Common myeloid progenitor, CD34-positive (primary cell): Measurements from ENCODE around the gene PTPRN2.
A peak's percentile ranks its signal among the peaks of the same experiment; 100 is the strongest.

Experiments used
- CTCF ChIA-PET: fragments of 350-600 bp; sonication (Branson Sonifier 250); formaldehyde crosslinking; loops from one replicate; lab custom pipeline; 2021; ENCODE audit warnings: antibody characterized with exemption; lab: Charles Lee
- POLR2A ChIA-PET: fragments of 350-600 bp; sonication (Branson Sonifier 250); formaldehyde crosslinking; loops from one replicate; lab custom pipeline; 2021; ENCODE audit warnings: antibody characterized with exemption; lab: Charles Lee
- DNase-seq, 3 donors: peaks; one replicate each; pipeline versions ENCODE4 v3.0.0 to v3.0.0-alpha.2; 2013
- H3K27ac ChIP-seq, 2 experiments: 1 replicate in 1 of 2; 2 replicates in 1 of 2; pipeline ENCODE4 v1.7.0; 2013; ENCODE audit warnings: inconsistent platforms in 2 of 2, low read length in 2 of 2, mild to moderate bottlenecking in 2 of 2, low read depth in 1 of 2, moderate library complexity in 1 of 2; ENCODE audit not compliant: severe bottlenecking in 2 of 2, insufficient read depth in 1 of 2, poor library complexity in 1 of 2
- H3K27me3 ChIP-seq, 5 experiments: replicated peaks in 2 of 5; 1 replicate in 3 of 5; 2 replicates in 2 of 5; pipeline versions ENCODE4 v1.6.1 to v1.7.0; 2013; ENCODE audit warnings: low read length in 4 of 5, mild to moderate bottlenecking in 2 of 5, moderate library complexity in 2 of 5, inconsistent platforms in 1 of 5; ENCODE audit not compliant: insufficient read depth in 5 of 5, control insufficient read depth in 4 of 5
- H3K36me3 ChIP-seq, 4 experiments: 1 replicate in 2 of 4; 2 replicates in 2 of 4; pipeline versions ENCODE4 v1.6.1 to v1.7.0; 2013; ENCODE audit warnings: low read length in 3 of 4, control low read depth in 1 of 4, mild to moderate bottlenecking in 1 of 4; ENCODE audit not compliant: control insufficient read depth in 4 of 4, insufficient read depth in 4 of 4
- H3K4me1 ChIP-seq, 4 experiments: 1 replicate in 3 of 4; 2 replicates in 1 of 4; pipeline versions ENCODE4 v1.6.1 to v1.7.1; 2013; ENCODE audit warnings: low read length in 3 of 4, mild to moderate bottlenecking in 3 of 4, control low read depth in 1 of 4, inconsistent platforms in 1 of 4, moderate library complexity in 1 of 4; ENCODE audit not compliant: control insufficient read depth in 4 of 4, insufficient read depth in 4 of 4; ENCODE audit errors: control extremely low read depth in 1 of 4
- H3K4me3 ChIP-seq, 7 experiments: 1 replicate in 4 of 7; 2 replicates in 3 of 7; pipeline versions ENCODE4 v1.5.1 to v1.7.0; 2013; ENCODE audit warnings: mild to moderate bottlenecking in 7 of 7, low read length in 6 of 7, moderate library complexity in 6 of 7, inconsistent platforms in 2 of 7, low read depth in 2 of 7, control low read depth in 1 of 7; ENCODE audit not compliant: insufficient read depth in 4 of 7, control insufficient read depth in 1 of 7; ENCODE audit errors: extremely low read depth in 1 of 7
- H3K9me3 ChIP-seq, 5 experiments: 1 replicate in 4 of 5; 2 replicates in 1 of 5; pipeline versions ENCODE4 v1.6.1 to v1.7.1; 2013; ENCODE audit warnings: low read length in 4 of 5, mild to moderate bottlenecking in 2 of 5, inconsistent platforms in 1 of 5, low read depth in 1 of 5, moderate library complexity in 1 of 5; ENCODE audit not compliant: control insufficient read depth in 4 of 5, insufficient read depth in 2 of 5; ENCODE audit errors: control extremely low read depth in 1 of 5
- WGBS: methylation state at CpG from one replicate; pipeline ENCODE4 v1.1.5; 2013; ENCODE audit not compliant: insufficient coverage; 5-methylcytosine and 5-hydroxymethylcytosine counted together

Gene PTPRN2

GRCh38 chr7:158591944-158592343, 4.3 kb upstream of the PTPRN2 start:
- WGBS = 95% methylated on average over 15 of the region's 15 CpGs
- H3K36me3 ChIP-seq = no peaks in the 10 kb centered on the region
- CTCF ChIA-PET = no interaction called here
- no peak overlapping the region for H3K27ac ChIP-seq
- DNase-seq = no peak
- H3K9me3 ChIP-seq = peaks cover 2 to 19% (median 8%) of the 10 kb centered on the region in 5 experiments
- POLR2A ChIA-PET = no interaction called here
- H3K4me1 ChIP-seq = peaks cover 0 to 2% (median under 1%) of the 10 kb centered on the region in 4 experiments
- H3K27me3 ChIP-seq = peaks cover 0 to 39% (median 7%) of the 10 kb centered on the region in 5 experiments
- no peak overlapping the region for H3K4me3 ChIP-seq

DNA sequence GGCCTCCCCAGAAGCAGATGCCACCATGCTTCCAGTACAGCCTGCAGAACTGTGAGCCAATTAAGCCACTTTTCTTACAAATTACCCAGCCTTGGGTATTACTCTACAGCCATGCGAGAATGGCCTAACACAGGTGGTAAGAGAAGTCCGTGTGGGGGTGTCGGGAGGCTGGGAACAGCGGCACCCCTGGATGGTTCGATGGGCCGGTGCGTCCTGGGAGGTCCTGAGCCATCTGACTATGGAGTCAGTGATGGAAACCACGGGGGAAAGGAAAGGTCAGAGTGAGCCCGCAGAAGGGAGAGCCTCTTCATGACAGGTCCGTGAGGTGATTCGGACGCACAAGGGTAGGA, 2.5 kb upstream of the PTPRN2 start:
- H3K36me3 ChIP-seq = no peaks in the 10 kb centered on the region
- no peak overlapping the region for H3K4me3 ChIP-seq
- H3K9me3 ChIP-seq = peaks cover 2 to 19% (median 8%) of the 10 kb centered on the region in 5 experiments
- no peak overlapping the region for H3K27ac ChIP-seq
- POLR2A ChIA-PET = no interaction called here
- peaks cover 4 to 57% (median 15%) of the 10 kb centered on the region in 5 experiments for H3K27me3 ChIP-seq
- 90% methylated on average over 12 of the region's 12 CpGs for WGBS
- no peak for DNase-seq
- H3K4me1 ChIP-seq = peaks cover 0 to 12% (median 6%) of the 10 kb centered on the region in 4 experiments
- CTCF ChIA-PET = no interaction called here

GRCh38 chr7:158589653-158590052, 2.0 kb upstream of the PTPRN2 start:
- peaks cover 6 to 62% (median 15%) of the 10 kb centered on the region in 5 experiments for H3K27me3 ChIP-seq
- peaks cover 2 to 17% (median 7%) of the 10 kb centered on the region in 5 experiments for H3K9me3 ChIP-seq
- no peak for DNase-seq
- 62% methylated on average over 1 of the region's 1 CpG for WGBS
- CTCF ChIA-PET = interaction anchor here (0.6 kb wide), 1 partner anchor 643 kb away, joined by 3 read pairs; no protein-coding TSS in a partner anchor
- POLR2A ChIA-PET = no interaction called here
- no peaks in the 10 kb centered on the region for H3K36me3 ChIP-seq
- no peak overlapping the region for H3K4me3 ChIP-seq
- no peak overlapping the region for H3K27ac ChIP-seq
- peaks cover 0 to 12% (median 6%) of the 10 kb centered on the region in 4 experiments for H3K4me1 ChIP-seq

DNA sequence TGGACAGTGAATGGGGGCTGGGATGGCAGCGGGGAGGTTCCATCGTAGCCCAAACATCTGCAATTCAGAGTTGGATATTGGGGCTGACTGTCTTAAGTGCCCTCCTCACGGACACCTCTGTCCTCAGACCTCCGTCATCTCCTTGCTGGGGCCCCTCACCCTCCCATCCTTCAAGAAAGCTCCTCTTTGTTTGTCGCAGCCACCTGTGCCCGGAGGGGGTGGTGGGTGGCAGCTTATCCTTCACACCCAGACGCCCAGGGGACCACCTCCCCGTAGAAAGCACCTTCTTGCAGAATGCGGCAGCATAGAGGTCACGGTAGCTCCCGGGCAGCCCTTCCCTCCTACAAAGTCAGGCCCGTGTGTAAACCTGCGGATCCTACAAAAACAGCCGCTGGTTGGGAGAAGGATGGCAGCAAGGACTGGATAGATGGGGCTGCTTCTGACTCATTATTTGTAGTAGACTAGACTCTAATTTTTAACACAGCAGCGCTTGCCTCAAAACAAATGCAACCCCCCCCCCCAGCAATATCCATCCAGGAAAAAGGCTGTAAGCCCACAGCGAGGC, 1.3 kb upstream of the PTPRN2 start:
- CTCF ChIA-PET = interaction anchor here (0.6 kb wide), 1 partner anchor 642 kb away, joined by 3 read pairs; no protein-coding TSS in a partner anchor
- Histone ChIP-seq H3K27me3 (peaks cover 9 to 69% (median 15%) of the 10 kb centered on the region in 5 experiments), H3K36me3 (no peaks in the 10 kb centered on the region), H3K4me3 (no peak overlapping the region), H3K27ac (no peak overlapping the region), H3K4me1 (peaks cover 0 to 12% (median 6%) of the 10 kb centered on the region in 4 experiments), H3K9me3 (peaks cover 0 to 20% (median 4%) of the 10 kb centered on the region in 5 experiments)
- POLR2A ChIA-PET = no interaction called here
- DNase-seq = no peak
- 37% methylated on average over 13 of the region's 16 CpGs for WGBS

GRCh38 chr7:158588085-158588877, 658 bp upstream of the PTPRN2 start:
- peak overlapping the region in 3 of 7 experiments; percentile 8 to 40 (median 27) for H3K4me3 ChIP-seq
- WGBS = 13% methylated on average over 52 of the region's 63 CpGs
- peaks cover 0 to 19% (median 3%) of the 10 kb centered on the region in 5 experiments for H3K9me3 ChIP-seq
- peak in 2 of 3 donors; percentile 24 to 33 for DNase-seq
- H3K27me3 ChIP-seq = peaks cover 15 to 76% (median 16%) of the 10 kb centered on the region in 5 experiments
- no peaks in the 10 kb centered on the region for H3K36me3 ChIP-seq
- H3K4me1 ChIP-seq = peaks cover 0 to 12% (median 6%) of the 10 kb centered on the region in 4 experiments
- H3K27ac ChIP-seq = no peak overlapping the region
- CTCF ChIA-PET = no interaction called here
- POLR2A ChIA-PET = no interaction called here

- ChIA-PET POLR2A (no interaction called here), CTCF (no interaction called here)
- no peak for DNase-seq
- WGBS = 9% methylated on average over 40 of the region's 63 CpGs
- Histone ChIP-seq H3K27ac (no peak overlapping the region), H3K4me1 (peaks cover 0 to 12% (median 6%) of the 10 kb centered on the region in 4 experiments), H3K36me3 (no peaks in the 10 kb centered on the region), H3K4me3 (peak overlapping the region in 3 of 7 experiments; percentile 9 to 19 (median 16)), H3K9me3 (peaks cover 0 to 11% (median 0%) of the 10 kb centered on the region in 5 experiments), H3K27me3 (peaks cover 15 to 76% (median 18%) of the 10 kb centered on the region in 5 experiments)
These were observed 993 bp downstream of the PTPRN2 start for GRCh38 chr7:158586499-158587161.
